Measurements from ENCODE around the gene EPSTI1. TPM values are rescaled to one million over a fixed set of nuclear protein-coding genes. Genes with fewer than 3 reads are reported as not detected.
A peak's percentile ranks its signal among the peaks of the same experiment; 100 is the strongest.
"Not testable (repeated sequence)": the region's sequence is repeated elsewhere in the genome, so short reads cannot be mapped to it uniquely, and the experiment has no call there.

The EPSTI1 gene, protein sequence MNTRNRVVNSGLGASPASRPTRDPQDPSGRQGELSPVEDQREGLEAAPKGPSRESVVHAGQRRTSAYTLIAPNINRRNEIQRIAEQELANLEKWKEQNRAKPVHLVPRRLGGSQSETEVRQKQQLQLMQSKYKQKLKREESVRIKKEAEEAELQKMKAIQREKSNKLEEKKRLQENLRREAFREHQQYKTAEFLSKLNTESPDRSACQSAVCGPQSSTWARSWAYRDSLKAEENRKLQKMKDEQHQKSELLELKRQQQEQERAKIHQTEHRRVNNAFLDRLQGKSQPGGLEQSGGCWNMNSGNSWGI
- 10 to 100 TPM; 11.8 to 13.4 (median 13.0) TPM for polyA plus RNA-seq (ENCODE audit: insufficient read length in 4 of 4)

DNA sequence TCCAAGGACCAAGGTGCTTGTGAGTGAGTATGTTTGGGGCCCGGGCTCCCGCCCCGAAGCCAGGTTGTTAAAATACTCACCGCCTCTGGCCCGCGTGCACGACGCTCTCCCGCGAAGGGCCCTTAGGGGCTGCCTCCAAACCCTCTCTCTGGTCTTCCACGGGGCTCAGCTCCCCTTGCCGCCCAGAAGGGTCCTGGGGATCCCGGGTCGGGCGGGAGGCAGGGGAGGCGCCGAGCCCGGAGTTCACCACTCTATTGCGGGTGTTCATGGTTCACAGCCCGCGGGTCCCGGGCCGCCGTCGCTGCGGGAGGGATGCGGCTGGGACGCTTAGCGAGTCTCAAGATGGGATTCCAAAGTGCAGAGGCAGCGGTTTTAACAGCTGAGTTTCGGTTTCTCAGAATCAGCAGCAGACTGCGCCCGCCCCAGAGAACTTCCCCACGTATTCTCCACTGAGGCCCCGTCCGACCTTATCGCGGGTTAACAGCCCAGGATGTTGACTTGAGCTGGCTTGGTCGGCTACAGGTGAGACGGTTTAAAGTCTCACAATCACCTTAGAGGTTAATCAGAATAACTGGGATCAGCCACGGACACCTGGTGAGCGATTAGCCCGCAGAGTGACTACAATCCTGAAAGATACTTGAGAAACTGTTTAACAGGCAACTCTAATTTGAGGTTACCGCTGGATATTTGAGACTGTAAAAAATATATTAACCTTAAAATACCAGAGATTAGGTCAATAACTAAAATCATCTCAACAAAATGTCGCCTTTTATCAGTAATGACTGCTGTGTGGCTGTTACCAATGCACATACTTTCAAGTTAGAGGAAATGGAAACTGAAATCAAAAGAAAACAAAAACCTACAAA, at the start of gene EPSTI1:
EPSTI1 (minus strand) TSS at position 344 of the 866 bp plus-strand sequence; CDS start at position 268, 76 bp downstream.
- peak in 1 of 4 donors; percentile 57 for DNase-seq (ENCODE audit: low read depth in 4 of 4, low spot score in 3 of 4)

DNA sequence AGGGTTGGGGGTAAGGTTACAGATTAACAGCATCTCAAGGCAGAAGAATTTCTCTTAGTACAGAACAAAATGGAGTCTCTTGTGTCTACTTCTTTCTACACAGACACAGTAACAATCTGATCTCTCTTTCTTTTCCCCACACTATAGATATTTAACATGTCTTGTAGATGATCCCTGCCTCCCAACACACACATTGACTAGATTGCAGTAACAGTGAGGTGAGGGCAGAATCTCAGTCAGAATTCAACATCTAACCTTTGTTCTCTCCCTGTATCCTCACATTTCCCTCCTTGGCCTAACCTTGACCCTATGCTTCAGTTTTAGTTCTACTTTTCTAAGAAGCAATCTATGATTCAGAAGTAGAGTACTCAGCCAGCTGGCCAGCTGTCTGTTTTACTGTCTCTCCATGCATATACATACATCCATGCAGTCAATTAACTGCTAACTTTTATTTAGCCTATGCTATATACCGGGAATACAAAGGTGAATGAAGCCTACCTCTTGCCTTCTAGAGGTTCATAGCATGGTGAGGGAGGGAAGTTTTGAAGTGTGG, 49.4 kb upstream of the EPSTI1 start:
- no peak for DNase-seq (ENCODE audit: low read depth in 4 of 4, low spot score in 3 of 4)

DNA sequence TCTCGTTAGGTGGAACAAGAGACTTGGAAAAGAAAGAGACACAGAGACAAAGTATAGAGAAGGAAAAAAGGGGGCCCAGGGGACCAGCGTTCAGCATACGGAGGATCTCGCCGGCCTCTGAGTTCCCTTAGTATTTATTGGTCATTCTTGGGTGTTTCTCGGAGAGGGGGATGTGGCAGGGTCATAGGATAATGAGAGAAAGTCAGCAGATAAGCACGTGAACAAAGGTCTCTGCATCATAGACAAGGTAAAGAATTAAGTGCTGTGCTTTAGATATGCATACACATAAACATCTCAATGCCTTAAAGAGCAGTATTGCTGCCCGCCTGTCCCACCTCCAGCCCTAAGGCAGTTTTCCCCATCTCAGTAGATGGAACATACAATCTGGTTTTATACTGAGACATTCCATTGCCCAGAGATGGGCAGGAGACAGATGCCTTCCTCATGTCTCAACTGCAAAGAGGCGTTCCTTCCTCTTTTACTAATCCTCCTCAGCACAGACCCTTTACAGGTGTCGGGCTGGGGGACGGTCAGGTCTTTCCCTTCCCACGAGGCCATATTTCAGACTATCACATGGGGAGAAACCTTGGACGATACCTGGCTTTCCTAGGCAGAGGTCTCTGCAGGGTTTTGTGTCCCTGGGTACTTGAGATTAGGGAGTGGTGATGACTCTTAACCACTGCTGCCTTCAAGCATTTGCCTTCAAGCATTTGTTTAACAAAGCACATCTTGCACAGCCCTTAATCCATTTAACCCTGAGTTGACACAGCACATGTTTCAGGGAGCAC, 48.7 kb upstream of the EPSTI1 start:
- DNase-seq (ENCODE audit: low read depth in 4 of 4, low spot score in 3 of 4), result not testable (repeated sequence)

DNA sequence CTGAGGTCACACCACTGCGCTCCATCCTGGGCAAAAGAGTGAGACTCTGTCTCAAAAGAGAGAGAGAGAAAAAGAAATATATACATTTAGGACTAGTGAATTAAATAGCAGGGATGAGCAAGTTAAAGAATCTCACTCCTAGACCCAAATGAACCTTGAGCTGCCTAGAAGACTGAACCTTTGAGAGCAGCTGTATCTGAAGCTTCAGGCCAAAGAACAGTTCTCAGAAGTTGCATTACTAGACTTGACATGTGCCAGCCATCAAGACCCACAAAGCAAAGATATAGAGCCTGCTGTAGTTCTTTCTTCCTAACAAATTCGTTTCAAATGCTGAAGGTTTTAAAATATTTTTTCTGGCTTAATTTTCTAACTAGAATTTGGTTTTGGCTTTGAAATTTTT, 47.9 kb upstream of the EPSTI1 start:
- DNase-seq (ENCODE audit: low read depth in 4 of 4, low spot score in 3 of 4), result no peak

DNA sequence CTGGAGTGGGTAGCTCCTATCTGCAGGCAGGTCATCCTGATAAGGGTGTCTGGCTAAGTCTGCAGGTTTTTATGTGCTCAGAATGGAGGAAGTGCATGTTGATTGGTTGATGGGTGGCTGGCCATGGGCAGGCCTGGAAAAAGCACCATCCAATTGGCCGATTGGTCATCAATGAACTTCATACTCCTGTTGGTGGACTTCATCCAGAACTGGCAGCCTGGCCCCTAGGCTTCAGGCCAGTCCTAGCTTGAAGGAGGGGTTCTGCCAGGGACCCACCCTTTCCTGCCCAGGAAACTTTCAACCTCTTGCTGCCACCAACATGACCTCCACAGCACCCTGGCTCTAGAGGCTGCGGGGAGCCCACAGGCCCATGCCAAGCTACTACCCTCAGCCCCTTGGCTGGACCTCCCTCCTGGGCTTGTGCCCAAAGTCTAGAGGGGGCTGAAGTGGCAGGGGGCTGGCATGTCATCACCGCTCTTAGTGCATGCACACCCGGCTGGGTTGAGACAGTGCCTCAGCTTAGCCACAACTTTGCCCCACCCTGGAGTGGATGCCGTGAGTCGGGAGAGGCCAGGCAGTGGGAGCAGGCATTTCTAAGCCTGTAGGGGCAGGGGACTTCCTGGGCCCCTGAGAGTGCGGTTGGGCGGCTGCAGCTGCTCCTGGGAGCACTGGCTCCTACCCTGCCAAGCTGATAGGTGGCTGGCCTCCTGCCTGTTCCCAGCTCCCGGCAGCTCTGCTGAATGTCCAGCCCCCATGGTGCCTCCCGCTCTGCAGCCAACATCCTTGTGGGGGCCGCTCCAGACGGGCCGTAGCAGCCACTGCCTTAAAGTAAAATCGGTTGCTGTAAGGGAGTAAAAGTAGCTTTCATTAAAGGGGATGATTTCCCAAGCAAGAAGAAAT, 44.6 kb upstream of the EPSTI1 start:
- no peak for DNase-seq (ENCODE audit: low read depth in 4 of 4, low spot score in 3 of 4)

DNA sequence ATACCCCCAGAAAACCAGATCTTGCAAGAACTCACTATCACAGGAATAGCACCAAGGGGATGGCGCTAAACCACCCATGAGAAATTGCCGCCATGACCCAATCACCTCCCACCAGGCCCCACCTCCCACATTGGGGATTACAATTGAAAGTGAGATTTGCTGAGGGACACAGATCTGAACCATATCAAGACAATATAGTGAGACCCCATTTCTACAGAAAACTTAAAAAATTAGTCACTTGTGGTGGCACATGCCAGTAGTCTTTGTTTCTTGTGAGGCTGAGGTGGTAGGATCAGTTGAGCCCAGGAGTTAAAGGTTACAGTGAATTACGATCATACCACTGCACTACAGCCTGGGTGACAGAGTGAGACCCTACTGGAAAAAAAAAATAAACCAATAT, 41.0 kb upstream of the EPSTI1 start:
- no peak for DNase-seq (ENCODE audit: low read depth in 4 of 4, low spot score in 3 of 4)

DNA sequence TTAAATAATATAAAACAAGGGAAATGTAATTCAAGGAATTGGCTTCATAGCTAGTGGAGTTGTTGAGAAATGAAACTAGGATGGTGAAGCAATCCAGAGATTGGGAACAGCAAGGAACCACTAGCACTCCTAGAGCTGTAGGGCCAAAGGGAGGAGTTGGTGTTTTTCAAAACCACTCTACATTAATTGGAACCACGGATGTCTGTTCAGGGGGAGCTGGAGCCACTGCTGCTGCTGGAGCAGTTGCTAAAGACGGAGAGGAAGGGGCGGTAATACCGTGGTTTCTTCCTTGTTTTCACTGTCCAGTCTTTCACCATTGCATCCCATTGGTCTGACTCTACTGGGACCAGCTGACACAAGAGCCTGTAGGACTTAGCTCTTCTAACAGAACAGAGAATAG, 39.8 kb upstream of the EPSTI1 start:
- no peak for DNase-seq (ENCODE audit: low read depth in 4 of 4, low spot score in 3 of 4)

DNA sequence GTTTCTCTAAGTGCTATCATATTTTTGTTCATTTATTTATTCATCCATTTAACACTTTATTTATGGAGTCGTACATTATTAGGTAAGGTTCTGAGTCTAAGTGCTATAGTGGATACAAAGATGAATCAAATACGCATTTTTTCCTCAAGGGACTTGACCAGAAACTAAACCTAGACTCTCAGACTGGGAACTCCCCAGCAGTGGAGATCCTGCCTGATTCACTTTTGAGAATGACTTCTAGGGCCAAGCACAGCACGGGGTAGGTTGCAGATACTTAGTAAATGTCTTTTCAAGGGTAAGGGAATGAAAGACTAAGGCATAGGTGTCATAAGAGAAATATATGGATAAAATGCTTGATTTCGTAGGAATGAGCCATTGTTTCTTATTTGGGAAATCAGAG, 38.5 kb upstream of the EPSTI1 start:
- DNase-seq (ENCODE audit: low read depth in 4 of 4, low spot score in 3 of 4), result no peak

DNA sequence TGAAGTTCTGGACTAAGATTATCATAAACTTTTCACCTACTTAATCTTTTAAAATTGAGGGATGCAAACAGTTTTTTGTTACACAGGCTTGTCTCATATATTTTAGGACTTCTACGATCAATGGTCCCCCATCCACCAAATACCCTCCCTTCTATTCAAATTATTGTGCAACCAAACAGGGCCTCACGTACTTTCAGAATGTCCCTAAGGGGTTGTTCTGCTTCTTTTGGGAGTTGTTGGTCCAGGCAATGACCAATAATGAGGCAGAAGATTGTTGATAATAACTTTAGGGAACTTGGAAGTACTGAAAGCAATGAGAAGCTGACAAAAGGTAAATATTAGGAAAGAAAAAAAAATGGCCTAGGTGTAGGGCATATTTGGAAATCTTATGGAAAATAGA, 34.2 kb upstream of the EPSTI1 start:
- DNase-seq (ENCODE audit: low read depth in 4 of 4, low spot score in 3 of 4), result no peak

DNA sequence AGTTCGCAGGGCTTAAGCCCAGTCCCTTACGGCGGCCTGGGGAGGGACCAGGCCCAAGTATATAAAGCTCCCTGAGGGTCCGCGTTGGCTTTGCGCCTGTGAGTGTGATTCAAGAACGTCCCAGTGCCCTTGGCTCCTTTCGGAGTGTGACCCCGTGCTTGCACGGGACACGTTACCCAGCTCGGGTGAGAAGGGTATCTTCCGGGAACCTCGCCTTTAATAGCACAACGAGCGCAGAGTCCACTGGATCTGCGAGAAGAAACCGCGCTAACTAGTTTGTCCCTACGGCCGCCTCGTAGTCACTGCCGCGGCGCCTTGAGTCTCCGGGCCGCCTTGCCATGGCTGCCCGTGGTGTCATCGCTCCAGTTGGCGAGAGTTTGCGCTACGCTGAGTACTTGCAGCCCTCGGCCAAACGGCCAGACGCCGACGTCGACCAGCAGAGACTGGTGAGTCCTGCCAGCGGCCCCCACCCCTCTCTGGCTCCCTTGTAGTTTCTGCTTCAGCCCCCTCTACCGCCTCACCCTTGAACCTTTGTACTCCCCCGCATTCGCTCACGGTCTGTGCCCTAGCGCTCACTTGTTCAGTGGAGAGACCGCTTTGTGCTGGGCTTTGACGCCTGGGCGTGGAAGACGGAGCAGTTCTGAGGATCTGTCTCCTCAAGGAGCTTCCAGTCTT, 31.4 kb upstream of the EPSTI1 start, which contains the start of gene DNAJC15:
DNAJC15 (plus strand) TSS at position 298 of the 675 bp plus-strand sequence; CDS start at position 339, 41 bp downstream.
- DNase-seq (ENCODE audit: low read depth in 4 of 4, low spot score in 3 of 4), result peak; percentile 77 to 81 (median 80)

DNA sequence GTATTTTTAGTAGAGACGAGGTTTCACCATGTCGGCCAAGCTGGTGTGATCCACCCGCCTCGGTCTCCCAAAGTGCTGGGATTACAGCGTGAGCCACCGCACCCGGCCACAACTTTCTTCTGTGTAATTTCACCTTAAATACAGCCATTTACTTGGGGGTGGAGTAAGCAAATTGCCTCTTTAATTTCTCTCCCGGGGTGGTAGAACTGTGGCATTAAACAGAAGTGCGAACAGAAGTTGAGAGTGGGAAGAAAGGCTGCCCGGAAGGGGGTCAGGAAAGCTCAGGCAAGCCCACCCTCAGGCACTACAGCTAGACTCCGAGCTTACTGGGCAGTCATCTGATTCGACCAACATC, 30.9 kb upstream of the EPSTI1 start:
- DNase-seq (ENCODE audit: low read depth in 4 of 4, low spot score in 3 of 4), result no peak

DNA sequence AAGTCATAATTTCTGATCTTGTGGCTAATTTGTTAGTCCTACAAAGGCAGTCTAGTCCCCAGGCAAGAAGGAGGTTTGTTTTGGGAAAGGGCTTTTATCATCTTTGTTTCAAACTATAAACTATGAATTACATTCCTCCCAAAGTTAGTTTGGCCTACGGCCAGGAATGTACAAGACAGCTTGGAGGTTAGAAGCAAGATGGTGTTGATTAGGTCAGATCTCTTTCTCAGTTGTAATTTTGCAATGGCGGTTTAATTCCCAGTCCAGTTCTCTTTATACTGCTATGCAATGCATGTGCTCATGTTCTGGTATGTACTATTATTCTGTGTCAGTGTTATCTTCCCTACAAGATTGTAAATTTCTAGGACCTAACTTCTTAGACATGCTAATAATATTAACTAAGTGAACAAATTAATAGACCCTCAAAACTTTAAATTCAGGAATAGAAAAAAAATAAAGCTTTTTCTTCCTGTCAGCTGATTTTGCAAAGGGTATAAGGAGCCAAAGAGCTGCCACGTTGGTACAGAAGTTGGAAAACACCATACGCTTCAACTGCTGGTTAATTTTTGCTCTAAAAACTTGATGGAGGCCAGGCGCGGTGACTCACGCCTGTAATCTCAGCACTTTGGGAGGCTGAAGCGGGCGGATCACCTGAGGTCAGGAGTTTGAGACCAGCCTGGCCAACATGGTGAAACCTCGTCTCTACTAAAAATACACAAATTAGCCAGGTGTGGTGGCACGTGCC, 30.1 kb upstream of the EPSTI1 start:
- DNase-seq (ENCODE audit: low read depth in 4 of 4, low spot score in 3 of 4), result no peak

DNA sequence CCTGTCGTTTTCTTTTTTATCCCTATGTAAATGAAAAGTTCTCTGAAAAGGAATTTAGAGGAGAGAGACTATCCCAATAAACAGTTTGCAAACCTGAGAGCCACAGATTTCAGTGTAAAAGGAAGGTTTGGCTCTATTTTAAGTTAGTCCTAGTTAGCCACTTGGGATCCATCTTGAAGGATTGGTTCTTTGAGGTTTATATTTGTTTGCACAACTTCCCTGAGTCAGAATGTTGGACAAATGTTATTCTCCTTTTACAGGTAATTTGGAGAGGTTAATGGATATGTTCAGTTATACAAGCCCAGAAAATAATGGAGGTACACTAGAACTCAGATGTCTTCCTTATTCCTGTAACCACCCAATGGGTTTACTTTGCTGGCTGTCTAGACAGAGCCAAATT, 28.8 kb upstream of the EPSTI1 start:
- DNase-seq (ENCODE audit: low read depth in 4 of 4, low spot score in 3 of 4), result no peak

DNA sequence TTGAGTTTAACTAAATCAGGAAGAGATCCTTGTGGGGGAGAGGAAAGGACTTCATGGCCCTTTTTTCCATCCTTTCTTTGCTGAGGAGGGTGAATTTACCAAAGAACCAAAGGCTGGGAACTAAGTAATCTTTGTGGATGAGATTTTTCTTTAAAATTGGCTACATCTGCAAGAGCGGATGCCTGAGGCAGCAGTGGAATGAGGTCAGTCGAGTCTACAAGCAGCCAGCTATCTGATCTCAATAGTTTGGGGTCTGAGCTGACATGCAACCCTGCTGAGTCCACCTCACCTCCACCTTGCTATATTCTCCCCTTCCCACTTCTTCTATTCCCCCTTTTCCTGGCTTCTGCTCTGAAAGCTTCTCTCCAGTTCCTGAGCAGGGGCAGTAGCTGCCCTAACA, 27.8 kb upstream of the EPSTI1 start:
- no peak for DNase-seq (ENCODE audit: low read depth in 4 of 4, low spot score in 3 of 4)

DNA sequence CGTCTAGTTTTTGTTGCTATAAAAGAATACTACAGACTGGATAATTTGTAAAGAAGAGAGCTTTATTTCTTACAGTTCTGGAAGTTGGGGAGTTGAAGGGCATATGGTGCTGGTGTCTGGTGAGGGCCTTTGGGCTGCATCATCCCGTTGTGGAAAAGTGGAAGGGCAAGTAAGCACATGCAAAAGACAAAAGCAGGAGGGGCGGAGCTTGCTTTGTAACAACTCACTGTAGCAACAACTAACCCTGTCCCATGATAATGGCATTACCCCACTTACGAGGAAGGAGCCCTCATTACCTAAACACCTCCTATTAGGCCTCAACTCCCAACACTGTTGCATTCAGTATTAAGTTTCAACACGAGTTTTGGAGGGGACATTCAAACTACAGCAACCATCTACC, 24.2 kb upstream of the EPSTI1 start:
- DNase-seq (ENCODE audit: low read depth in 4 of 4, low spot score in 3 of 4), result no peak

DNA sequence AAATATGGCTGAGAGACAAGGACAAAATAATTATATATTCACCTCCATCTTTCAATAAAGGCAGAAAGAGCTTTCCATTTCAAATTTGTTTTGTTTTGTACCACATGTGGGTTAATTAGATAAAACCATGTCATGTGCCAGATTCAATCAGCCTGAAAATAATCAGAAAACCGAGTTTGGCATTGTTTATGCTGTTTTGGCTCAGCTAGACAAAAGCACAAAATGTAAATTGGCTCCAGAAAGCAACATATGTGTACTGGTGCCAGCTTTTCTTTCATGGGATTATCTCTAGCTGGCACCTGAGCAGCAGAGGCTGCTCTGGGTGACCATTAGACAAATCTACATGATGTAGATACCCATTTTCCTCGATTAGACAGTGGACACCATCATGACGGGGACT, 22.1 kb upstream of the EPSTI1 start:
- DNase-seq (ENCODE audit: low read depth in 4 of 4, low spot score in 3 of 4), result no peak

DNA sequence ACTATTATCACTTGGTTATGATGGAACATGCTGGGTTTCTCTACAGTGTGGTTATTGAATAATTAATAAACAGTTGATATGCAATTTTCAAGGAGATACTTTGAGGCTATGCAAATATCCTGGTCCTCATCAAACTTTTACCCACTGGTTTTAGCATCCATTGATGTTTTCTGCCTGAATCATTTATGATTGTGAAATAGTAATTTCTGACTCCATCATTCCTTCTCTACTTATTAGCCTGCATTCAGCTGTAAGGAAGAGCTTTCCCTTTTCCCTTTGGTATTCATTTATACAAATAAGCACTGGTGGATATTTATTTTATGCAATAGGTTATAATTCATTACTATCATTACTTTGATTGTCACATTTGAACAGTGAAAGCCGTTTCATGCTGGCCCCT, 17.5 kb upstream of the EPSTI1 start:
- DNase-seq (ENCODE audit: low read depth in 4 of 4, low spot score in 3 of 4), result no peak

DNA sequence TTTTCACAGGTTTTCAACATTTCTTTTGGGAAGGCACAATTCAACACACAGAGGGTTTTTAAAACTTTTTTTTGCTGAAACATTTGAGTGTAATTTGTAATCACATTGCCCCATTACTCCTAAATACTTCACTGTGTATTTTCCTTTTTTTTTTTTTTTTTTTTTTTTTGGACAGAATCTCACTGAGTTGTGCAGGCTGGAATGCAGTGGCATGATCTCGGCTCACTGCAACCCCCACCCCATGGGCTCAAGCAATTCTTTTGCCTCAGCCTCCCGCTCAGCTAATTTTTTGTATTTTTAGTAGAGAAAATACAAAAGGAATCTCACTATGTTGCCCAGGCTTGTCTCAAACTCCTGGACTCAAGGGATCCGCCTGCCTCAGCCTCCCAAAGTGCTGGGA, 16.6 kb upstream of the EPSTI1 start:
- DNase-seq (ENCODE audit: low read depth in 4 of 4, low spot score in 3 of 4), result no peak
